PC-3 (cell line): ENCODE results near the gene PKD1L1.

ENCODE experiments used
- CTCF ChIP-seq: fragments of 300-600 bp; sonication (generic); conservative IDR thresholded peaks from 2 replicates; pipeline ENCODE4 v1.5.1; 2017; ENCODE audit warnings: antibody characterized with exemption, low read depth, mild to moderate bottlenecking, low read length
- EZH2 ChIP-seq: fragments of 300-600 bp; sonication (generic); IDR thresholded peaks from one replicate; pipeline ENCODE4 v1.6.1; 2017; ENCODE audit warnings: antibody characterized with exemption, mild to moderate bottlenecking, low read length; ENCODE audit not compliant: unreplicated experiment

DNA sequence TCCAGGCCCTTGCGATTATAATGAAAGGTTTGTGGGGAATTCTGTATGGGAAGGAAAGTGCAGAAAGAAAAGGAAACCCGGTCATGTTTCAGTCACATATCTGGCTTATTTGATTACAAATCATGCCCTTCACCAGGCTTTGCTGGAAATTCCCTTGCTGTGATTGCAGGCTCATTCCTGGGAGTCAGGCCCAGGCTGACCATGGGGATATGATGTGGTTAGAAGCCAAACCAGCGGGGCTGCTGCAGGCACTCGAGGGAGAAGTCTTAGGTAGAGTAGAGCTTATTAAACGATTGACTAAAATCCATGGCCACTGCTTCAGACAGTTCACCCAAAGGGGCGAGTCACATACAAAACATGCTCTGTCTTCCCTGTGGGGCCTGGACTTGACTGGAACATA lies 16.2 kb downstream of the PKD1L1 start:
- TF ChIP-seq CTCF = no peak
- no peak for TF ChIP-seq EZH2
